ENCODE data around the gene TFAP2A. TPM values are rescaled to one million over a fixed set of nuclear protein-coding genes. Genes with fewer than 3 reads are reported as not detected.

The TFAP2A gene
- polyA plus RNA-seq, 3 donors: not detected

DNA sequence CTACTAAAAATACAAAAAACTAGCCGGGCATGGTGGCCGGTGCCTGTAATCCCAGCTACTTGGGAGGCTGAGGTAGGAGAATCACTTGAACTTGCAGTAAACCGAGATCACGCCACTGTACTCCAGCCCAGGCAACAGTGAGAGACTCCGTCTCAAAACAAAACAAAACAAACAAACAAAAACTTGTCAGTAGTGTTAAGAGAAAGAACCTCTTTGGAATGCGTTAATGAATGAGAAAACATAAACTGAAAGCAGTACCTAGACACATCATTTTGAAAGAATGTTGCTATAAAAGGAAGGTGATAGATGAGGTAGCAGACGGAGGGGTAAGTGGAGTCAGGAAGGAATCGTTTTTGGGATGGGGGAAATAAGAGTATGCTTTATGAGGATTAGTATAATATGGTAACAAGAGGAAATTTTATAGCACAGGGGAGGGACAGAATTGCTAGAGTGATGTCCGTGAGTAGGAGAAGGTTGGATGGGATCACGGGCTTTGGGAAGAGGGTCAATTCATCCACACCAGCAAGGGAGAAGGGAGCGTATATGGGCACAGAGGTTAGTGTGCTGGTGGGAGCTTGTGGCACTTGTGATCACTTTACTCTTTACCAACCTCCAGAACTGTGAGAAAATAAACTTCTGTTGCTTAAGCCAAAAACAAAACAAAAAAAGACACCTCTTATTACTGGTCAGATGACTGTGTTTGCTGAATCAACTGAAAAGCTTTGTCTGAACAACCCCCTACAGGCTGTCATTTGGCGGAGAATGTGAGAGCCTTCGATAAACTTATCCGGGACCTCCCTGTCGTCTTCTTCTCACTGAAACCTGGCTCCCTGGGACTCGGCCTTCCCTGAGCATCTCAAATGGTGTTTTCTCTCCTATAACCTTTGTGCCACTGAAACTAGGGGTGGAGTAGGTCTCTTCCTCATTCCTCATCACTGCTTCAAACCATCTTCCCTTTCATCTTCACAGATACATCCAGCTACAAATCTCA is 48.9 kb upstream of the TFAP2A start:
- no peak overlapping the region for H3K9ac ChIP-seq (ENCODE audit: insufficient read depth, low read length, poor library complexity, severe bottlenecking)
- H3K4me3 Mint-ChIP-seq: no peak overlapping the region
- H3K36me3 ChIP-seq (replicated peaks in 1 of 2; ENCODE audit: control insufficient read depth in 1 of 2, insufficient read depth in 2 of 2, low read length in 2 of 2): no peaks in the 10 kb centered on the region
- H3K9me3 ChIP-seq (replicated peaks in 1 of 2; ENCODE audit: control insufficient read depth in 1 of 2, insufficient read depth in 1 of 2, low read length in 2 of 2): no peaks in the 10 kb centered on the region
- intact Hi-C loops (cut with micrococcal nuclease): no loop called here
- H3K79me2 ChIP-seq (ENCODE audit: insufficient read depth, low read length): no peaks in the 10 kb centered on the region
- H4K20me1 ChIP-seq (ENCODE audit: insufficient read depth, low read length): no peaks in the 10 kb centered on the region
- no peak overlapping the region for H3K27ac Mint-ChIP-seq
- TF ChIP-seq, protein P1, sequence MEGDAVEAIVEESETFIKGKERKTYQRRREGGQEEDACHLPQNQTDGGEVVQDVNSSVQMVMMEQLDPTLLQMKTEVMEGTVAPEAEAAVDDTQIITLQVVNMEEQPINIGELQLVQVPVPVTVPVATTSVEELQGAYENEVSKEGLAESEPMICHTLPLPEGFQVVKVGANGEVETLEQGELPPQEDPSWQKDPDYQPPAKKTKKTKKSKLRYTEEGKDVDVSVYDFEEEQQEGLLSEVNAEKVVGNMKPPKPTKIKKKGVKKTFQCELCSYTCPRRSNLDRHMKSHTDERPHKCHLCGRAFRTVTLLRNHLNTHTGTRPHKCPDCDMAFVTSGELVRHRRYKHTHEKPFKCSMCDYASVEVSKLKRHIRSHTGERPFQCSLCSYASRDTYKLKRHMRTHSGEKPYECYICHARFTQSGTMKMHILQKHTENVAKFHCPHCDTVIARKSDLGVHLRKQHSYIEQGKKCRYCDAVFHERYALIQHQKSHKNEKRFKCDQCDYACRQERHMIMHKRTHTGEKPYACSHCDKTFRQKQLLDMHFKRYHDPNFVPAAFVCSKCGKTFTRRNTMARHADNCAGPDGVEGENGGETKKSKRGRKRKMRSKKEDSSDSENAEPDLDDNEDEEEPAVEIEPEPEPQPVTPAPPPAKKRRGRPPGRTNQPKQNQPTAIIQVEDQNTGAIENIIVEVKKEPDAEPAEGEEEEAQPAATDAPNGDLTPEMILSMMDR (IDR thresholded peaks at IDR 0.05): no peak
- H3K9me3 Mint-ChIP-seq: peaks cover 0 to 6% (median 0%) of the 10 kb centered on the region in 7 donors
- H3K4me1 ChIP-seq (ENCODE audit: control insufficient read depth in 1 of 2, insufficient read depth in 2 of 2, low read length in 2 of 2): no peaks in the 10 kb centered on the region
- H3K27me3 Mint-ChIP-seq (ENCODE audit: low read depth in 3 of 3): peaks cover 2 to 20% (median 6%) of the 10 kb centered on the region in 3 donors
- no peak overlapping the region for H2AFZ ChIP-seq (ENCODE audit: insufficient read depth, low read depth, low read length, poor library complexity, severe bottlenecking)
- WGBS (ENCODE audit: insufficient coverage): 90% methylated on average over 5 of the region's 16 CpGs
- H3K36me3 Mint-ChIP-seq: no peaks in the 10 kb centered on the region
- H3K4me3 ChIP-seq (replicated peaks in 1 of 3; ENCODE audit: low read depth in 2 of 3, low read length in 3 of 3): no peak overlapping the region
- no peaks in the 10 kb centered on the region for H3K4me1 Mint-ChIP-seq
- no peak overlapping the region for H3K27ac ChIP-seq (ENCODE audit: low read depth in 1 of 2, low read length in 2 of 2)
- H3K4me2 ChIP-seq (replicated peaks; ENCODE audit: extremely low read depth, low read length, poor library complexity, severe bottlenecking): no peak overlapping the region
- H3K27me3 ChIP-seq (ENCODE audit: control insufficient read depth in 2 of 2, insufficient read depth in 2 of 2, low read length in 2 of 2): peaks cover 0 to 4% of the 10 kb centered on the region in 2 donors
- DNase-seq: no peak

DNA sequence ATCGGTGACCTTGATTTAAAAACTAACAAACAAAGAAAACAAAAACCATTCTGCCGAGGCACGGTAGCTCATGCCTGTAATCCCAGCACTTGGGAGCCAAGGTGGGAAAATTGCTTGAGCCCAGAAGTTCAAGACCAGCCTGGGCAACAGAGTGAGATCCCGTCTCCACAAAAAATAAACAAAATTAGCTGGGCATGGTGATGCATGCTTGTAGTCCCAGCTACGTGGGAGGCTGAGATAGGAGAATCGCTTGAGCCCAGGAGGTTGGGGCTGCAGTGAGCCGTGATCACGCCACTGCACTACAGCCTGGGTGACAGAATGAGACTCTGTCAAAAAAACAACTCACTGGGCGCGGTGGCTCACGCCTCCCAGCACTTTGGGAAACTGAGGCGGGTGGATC is 48.2 kb upstream of the TFAP2A start:
- Mint-ChIP-seq H3K27ac (no peak overlapping the region), H3K4me1 (no peaks in the 10 kb centered on the region), H3K9me3 (peaks cover 0 to 3% (median 0%) of the 10 kb centered on the region in 7 donors), H3K27me3 (ENCODE audit: low read depth in 3 of 3) (peaks cover 1 to 22% (median 4%) of the 10 kb centered on the region in 3 donors), H3K36me3 (no peaks in the 10 kb centered on the region), H3K4me3 (no peak overlapping the region)
- Histone ChIP-seq H3K9me3 (replicated peaks in 1 of 2; ENCODE audit: control insufficient read depth in 1 of 2, insufficient read depth in 1 of 2, low read length in 2 of 2) (no peaks in the 10 kb centered on the region), H3K79me2 (ENCODE audit: insufficient read depth, low read length) (no peaks in the 10 kb centered on the region), H3K9ac (ENCODE audit: insufficient read depth, low read length, poor library complexity, severe bottlenecking) (no peak overlapping the region), H3K36me3 (replicated peaks in 1 of 2; ENCODE audit: control insufficient read depth in 1 of 2, insufficient read depth in 2 of 2, low read length in 2 of 2) (no peaks in the 10 kb centered on the region), H3K4me3 (replicated peaks in 1 of 3; ENCODE audit: low read depth in 2 of 3, low read length in 3 of 3) (no peak overlapping the region), H3K27me3 (ENCODE audit: control insufficient read depth in 2 of 2, insufficient read depth in 2 of 2, low read length in 2 of 2) (peaks cover 0 to 4% of the 10 kb centered on the region in 2 donors), H3K4me2 (replicated peaks; ENCODE audit: extremely low read depth, low read length, poor library complexity, severe bottlenecking) (no peak overlapping the region), H4K20me1 (ENCODE audit: insufficient read depth, low read length) (no peaks in the 10 kb centered on the region), H2AFZ (ENCODE audit: insufficient read depth, low read depth, low read length, poor library complexity, severe bottlenecking) (no peak overlapping the region), H3K4me1 (ENCODE audit: control insufficient read depth in 1 of 2, insufficient read depth in 2 of 2, low read length in 2 of 2) (no peaks in the 10 kb centered on the region), H3K27ac (ENCODE audit: low read depth in 1 of 2, low read length in 2 of 2) (no peak overlapping the region)
- no peak for DNase-seq
- 98% methylated on average over 7 of the region's 12 CpGs for WGBS (ENCODE audit: insufficient coverage)
- intact Hi-C loops (cut with micrococcal nuclease): no loop called here
- TF ChIP-seq, protein P1 (IDR thresholded peaks at IDR 0.05): no peak
